Left ventricle myocardium inferior (tissue), 1 donor: ENCODE data around the gene MOB3A. TPM values are rescaled to one million over a fixed set of nuclear protein-coding genes. Genes with fewer than 3 reads are reported as not detected.
"Not testable (repeated sequence)": the region's sequence is repeated elsewhere in the genome, so short reads cannot be mapped to it uniquely, and the experiment has no call there.

Experiments
- DNase-seq: peaks from one replicate; pipeline ENCODE4 v3.0.0-alpha.2; 2020
- H3K27ac ChIP-seq: fragments of 200-600 bp; replicated peaks from 2 replicates; pipeline ENCODE4 v1.8.0; 2021
- H3K27me3 ChIP-seq: fragments of 200-600 bp; 2 replicates; pipeline ENCODE4 v1.8.0; 2021; ENCODE audit warnings: low read depth
- H3K36me3 ChIP-seq: fragments of 200-600 bp; 2 replicates; pipeline ENCODE4 v1.8.0; 2021
- H3K4me1 ChIP-seq: fragments of 200-600 bp; 2 replicates; pipeline ENCODE4 v1.8.0; 2021
- H3K4me3 ChIP-seq: fragments of 200-600 bp; 2 replicates; pipeline ENCODE4 v1.8.0; 2021; ENCODE audit warnings: mild to moderate bottlenecking, moderate library complexity
- H3K9me3 ChIP-seq: fragments of 200-600 bp; replicated peaks from 2 replicates; pipeline ENCODE4 v1.8.0; 2021
- intact Hi-C: fragments of 100-400 bp; cut with micrococcal nuclease; formaldehyde crosslinking; loops from one replicate; pipeline ENCODE4 v1.11.0; 2022
- total RNA-seq: library from RNA; stranded (reverse); fragmentation: NEBNext Ultra II Directional; extraction: Animal tissue kit (Norgen Biotek cat#: 25700); gene quantifications from one replicate; pipeline ENCODE4 v1.2.1, GENCODE V29; 2021
- TF ChIP-seq, protein P1 (sequence below): fragments of 200-600 bp; IDR thresholded peaks from 2 replicates; pipeline ENCODE4 v1.8.0; 2021; ENCODE audit warnings: antibody characterized with exemption, mild to moderate bottlenecking, borderline replicate concordance
- donor health status: DM: no; HTN: yes; CAD: no; lungs with severe emphysema.

The MOB3A gene
- total RNA-seq, 1 donor from 2014 or later = 16.1 TPM

DNA sequence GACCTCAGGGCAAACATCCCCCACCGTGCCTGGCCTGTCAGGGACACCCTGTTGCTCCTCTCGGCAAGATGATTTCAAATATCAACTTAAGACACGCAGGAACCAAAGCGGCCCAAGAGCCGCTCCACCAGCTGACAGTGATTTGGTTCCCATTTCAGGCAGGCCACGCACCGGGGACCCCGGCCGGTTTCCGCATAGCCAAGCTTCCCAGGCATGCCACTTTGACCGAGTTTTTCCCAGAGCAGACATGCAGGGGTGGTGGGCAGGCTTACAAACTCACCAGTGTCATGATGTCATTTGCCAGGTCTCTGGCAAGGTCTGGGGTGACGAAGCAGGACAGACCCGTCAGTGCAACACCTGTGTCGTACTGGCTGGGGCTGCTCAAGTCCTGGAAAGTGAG is 36.1 kb upstream of the MOB3A start:
- DNase-seq = no peak
- H3K27ac ChIP-seq = peak overlapping the region; percentile 79
- H3K4me1 ChIP-seq = peaks cover 48% of the 10 kb centered on the region
- no peaks in the 10 kb centered on the region for H3K9me3 ChIP-seq
- peaks cover 65% of the 10 kb centered on the region for H3K36me3 ChIP-seq
- H3K27me3 ChIP-seq = no peaks in the 10 kb centered on the region
- intact Hi-C loops = no loop called here
- TF ChIP-seq, protein P1, sequence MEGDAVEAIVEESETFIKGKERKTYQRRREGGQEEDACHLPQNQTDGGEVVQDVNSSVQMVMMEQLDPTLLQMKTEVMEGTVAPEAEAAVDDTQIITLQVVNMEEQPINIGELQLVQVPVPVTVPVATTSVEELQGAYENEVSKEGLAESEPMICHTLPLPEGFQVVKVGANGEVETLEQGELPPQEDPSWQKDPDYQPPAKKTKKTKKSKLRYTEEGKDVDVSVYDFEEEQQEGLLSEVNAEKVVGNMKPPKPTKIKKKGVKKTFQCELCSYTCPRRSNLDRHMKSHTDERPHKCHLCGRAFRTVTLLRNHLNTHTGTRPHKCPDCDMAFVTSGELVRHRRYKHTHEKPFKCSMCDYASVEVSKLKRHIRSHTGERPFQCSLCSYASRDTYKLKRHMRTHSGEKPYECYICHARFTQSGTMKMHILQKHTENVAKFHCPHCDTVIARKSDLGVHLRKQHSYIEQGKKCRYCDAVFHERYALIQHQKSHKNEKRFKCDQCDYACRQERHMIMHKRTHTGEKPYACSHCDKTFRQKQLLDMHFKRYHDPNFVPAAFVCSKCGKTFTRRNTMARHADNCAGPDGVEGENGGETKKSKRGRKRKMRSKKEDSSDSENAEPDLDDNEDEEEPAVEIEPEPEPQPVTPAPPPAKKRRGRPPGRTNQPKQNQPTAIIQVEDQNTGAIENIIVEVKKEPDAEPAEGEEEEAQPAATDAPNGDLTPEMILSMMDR = no peak
- no peak overlapping the region for H3K4me3 ChIP-seq

DNA sequence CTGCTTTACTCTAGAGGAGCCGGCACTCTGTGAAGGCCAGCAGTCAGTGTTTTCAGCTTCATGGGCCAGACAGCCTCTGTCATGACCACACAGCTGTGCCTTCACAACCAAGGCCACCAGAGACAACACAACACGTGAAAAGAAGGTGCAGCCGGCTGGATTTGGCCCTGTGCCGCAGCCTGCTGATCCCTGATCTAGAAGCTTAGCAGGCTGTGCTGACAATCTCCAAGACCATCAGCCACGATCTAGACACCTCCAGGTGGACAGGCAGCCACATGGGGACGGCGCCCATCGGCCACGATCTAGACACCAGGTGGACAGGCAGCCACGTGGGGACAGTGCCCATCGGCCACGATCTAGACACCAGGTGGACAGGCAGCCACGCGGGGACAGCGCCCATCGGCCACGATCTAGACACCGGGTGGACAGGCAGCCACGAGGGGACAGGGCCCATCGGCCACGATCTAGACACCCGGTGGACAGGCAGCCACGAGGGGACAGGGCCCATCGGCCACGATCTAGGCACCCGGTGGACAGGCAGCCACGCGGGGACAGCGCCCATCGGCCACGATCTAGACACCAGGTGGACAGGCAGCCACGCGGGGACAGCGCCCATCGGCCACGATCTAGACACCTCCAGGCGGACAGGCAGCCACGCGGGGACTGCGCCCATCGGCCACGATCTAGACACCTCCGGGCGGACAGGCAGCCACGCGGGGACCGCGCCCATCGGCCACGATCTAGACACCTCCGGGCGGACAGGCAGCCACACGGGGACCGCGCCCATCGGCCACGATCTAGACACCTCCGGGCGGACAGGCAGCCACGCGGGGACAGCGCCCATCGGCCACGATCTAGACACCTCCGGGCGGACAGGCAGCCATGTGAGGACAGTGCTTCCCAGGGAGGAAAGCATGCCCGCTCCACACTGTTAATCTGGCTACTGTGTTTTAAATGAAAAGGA is 35.2 kb upstream of the MOB3A start:
- H3K27me3 ChIP-seq, H3K9me3 ChIP-seq, H3K4me3 ChIP-seq, DNase-seq, intact Hi-C loops: not testable (repeated sequence)
- H3K36me3 ChIP-seq = peaks cover 65% of the 10 kb centered on the region
- H3K27ac ChIP-seq = peak overlapping the region; percentile 90
- H3K4me1 ChIP-seq = peaks cover 53% of the 10 kb centered on the region

- Histone ChIP-seq H3K27me3 (no peaks in the 10 kb centered on the region), H3K36me3 (peaks cover 67% of the 10 kb centered on the region), H3K9me3 (no peaks in the 10 kb centered on the region), H3K4me1 (peaks cover 53% of the 10 kb centered on the region), H3K4me3 (no peak overlapping the region), H3K27ac (peak overlapping the region; percentile 90)
- TF ChIP-seq, protein P1 = no peak
- DNase-seq = no peak
- intact Hi-C loops = no loop called here
Measured at GRCh38 chr19:2129892-2130770, 34.0 kb upstream of the MOB3A start.

DNA sequence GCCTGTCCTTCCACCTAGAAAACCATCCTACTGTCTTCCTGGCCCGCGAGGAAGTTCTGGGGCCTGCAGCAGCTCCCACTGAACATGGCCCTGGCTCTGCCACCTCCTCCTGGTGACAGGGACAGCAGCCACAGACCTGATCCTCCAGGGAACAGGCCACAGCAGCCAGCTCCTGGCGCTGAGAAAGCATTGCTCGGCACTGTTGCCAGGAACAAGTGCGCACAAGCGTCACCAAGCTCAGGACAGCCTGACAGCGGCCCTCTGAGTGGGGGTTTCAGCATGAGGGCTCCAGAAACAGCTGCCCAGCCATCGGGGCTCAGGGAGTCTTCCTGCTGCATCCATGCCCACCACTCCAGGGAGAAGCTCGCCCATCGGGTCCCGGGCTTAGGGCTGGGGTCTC is 33.4 kb upstream of the MOB3A start:
- intact Hi-C loops = no loop called here
- Histone ChIP-seq H3K4me1 (peaks cover 53% of the 10 kb centered on the region), H3K27me3 (no peaks in the 10 kb centered on the region), H3K27ac (peak overlapping the region; percentile 90), H3K9me3 (no peaks in the 10 kb centered on the region), H3K36me3 (peaks cover 65% of the 10 kb centered on the region), H3K4me3 (peak overlapping the region; percentile 17)
- DNase-seq = peak; percentile 76
- TF ChIP-seq, protein P1 = no peak

GRCh38 chr19:2129022-2129421 is 32.9 kb upstream of the MOB3A start:
- H3K36me3 ChIP-seq = peaks cover 70% of the 10 kb centered on the region
- peak overlapping the region; percentile 17 for H3K4me3 ChIP-seq
- H3K27me3 ChIP-seq = no peaks in the 10 kb centered on the region
- no peak for DNase-seq
- intact Hi-C loops = no loop called here
- H3K4me1 ChIP-seq = peaks cover 53% of the 10 kb centered on the region
- H3K9me3 ChIP-seq = no peaks in the 10 kb centered on the region
- H3K27ac ChIP-seq = peak overlapping the region; percentile 90
- TF ChIP-seq, protein P1 = no peak
